Activated naive CD4-positive, alpha-beta T cell treated with anti-CD3 and anti-CD28 coated beads, Interleukin-2, amount 10 ng/mL, durations not matched to agents 7 days and 5 days (primary cell): Measurements from ENCODE around the gene DNAH14.
"Not testable (repeated sequence)": the region's sequence is repeated elsewhere in the genome, so short reads cannot be mapped to it uniquely, and the experiment has no call there.

Experiments
- CTCF ChIA-PET: fragments of 350-600 bp; sonication (Branson Sonifier 250); formaldehyde crosslinking; loops from one replicate; lab custom pipeline; 2021; ENCODE audit warnings: antibody characterized with exemption; lab: Charles Lee
- DNase-seq: peaks from one replicate; pipeline ENCODE4 v3.0.0-alpha.2; 2020
- H3K27ac Mint-ChIP-seq: one replicate; pipeline ENCODE4 v1.8.0; 2021; ENCODE audit warnings: mild to moderate bottlenecking, moderate library complexity, mixed read lengths
- H3K27me3 Mint-ChIP-seq: one replicate; pipeline ENCODE4 v1.8.0; 2021; ENCODE audit warnings: mild to moderate bottlenecking, mixed read lengths
- H3K36me3 Mint-ChIP-seq: one replicate; pipeline ENCODE4 v1.8.0; 2021; ENCODE audit warnings: mixed read lengths
- H3K4me1 Mint-ChIP-seq: one replicate; pipeline ENCODE4 v1.8.0; 2021; ENCODE audit warnings: mixed read lengths
- H3K4me3 Mint-ChIP-seq: one replicate; pipeline ENCODE4 v1.8.0; 2021; ENCODE audit warnings: mild to moderate bottlenecking, moderate library complexity, mixed read lengths
- H3K9me3 Mint-ChIP-seq: one replicate; pipeline ENCODE4 v1.8.0; 2021; ENCODE audit warnings: mixed read lengths

Gene DNAH14

GRCh38 chr1:225182716-225183115 lies 253.2 kb downstream of the DNAH14 start:
- H3K9me3 Mint-ChIP-seq, result peaks cover 16% of the 10 kb centered on the region

DNA sequence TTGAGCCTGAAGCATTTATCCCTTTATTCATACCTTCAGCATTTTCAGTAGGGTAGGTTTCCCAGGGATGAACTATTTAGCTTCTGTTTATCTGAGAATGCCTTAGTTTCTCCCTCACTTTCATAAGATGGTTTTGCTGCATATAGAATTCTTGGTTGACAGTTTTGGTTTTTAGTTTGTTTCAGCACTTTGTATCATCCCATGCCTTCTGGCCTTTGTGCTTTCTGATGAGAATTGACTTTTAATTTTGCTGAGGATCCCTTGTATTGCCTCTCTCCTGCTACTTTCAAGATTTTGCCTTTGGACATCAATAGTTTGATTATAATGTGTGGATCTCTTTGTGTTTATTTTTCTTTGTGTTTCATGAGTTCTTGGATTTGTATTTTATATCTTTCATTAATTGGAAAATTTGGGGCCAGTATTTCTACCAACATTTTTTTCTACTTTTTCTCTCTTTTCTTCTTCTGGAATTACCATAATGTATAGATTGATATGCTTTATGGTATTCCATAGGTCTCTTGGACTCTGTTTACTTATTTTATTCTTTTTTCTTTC lies 261.8 kb downstream of the DNAH14 start:
- H3K27ac Mint-ChIP-seq, result no peak overlapping the region
- peaks cover 9% of the 10 kb centered on the region for H3K9me3 Mint-ChIP-seq
- CTCF ChIA-PET, result no interaction called here
- no peak overlapping the region for H3K4me3 Mint-ChIP-seq
- no peaks in the 10 kb centered on the region for H3K4me1 Mint-ChIP-seq
- no peaks in the 10 kb centered on the region for H3K27me3 Mint-ChIP-seq
- DNase-seq, result no peak
- no peaks in the 10 kb centered on the region for H3K36me3 Mint-ChIP-seq

More at GRCh38 chr1:225182716-225183115, 253.2 kb downstream of the DNAH14 start:
- Mint-ChIP-seq H3K36me3 (no peaks in the 10 kb centered on the region), H3K27me3 (no peaks in the 10 kb centered on the region), H3K4me3 (no peak overlapping the region), H3K27ac (no peak overlapping the region), H3K4me1 (peaks cover 6% of the 10 kb centered on the region)
- CTCF ChIA-PET, result no interaction called here
- DNase-seq, result no peak

- no peak for DNase-seq
- Mint-ChIP-seq H3K36me3 (no peaks in the 10 kb centered on the region), H3K4me1 (no peaks in the 10 kb centered on the region), H3K27ac (no peak overlapping the region), H3K9me3 (no peaks in the 10 kb centered on the region), H3K4me3 (no peak overlapping the region), H3K27me3 (no peaks in the 10 kb centered on the region)
- CTCF ChIA-PET, result no interaction called here
Observed at GRCh38 chr1:225201447-225201846, 272.0 kb downstream of the DNAH14 start.

DNA sequence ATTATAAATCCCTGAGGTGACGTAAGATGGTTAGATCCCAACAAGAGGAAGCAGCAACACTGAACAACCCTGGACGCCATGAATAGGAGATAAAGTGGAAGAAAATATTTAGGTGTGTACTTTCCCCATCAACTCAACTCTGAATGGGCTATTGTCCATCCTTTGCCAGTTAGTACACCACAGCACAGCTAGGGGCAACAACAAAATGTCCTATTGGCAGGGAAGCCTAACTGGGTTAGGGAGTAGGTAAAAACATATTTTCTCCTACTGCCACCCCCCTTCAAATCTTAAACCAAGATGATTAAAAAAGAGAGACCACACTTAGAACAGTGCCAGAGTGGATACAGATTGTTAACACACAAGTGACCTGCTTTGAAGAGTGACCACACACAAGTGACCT lies 278.3 kb downstream of the DNAH14 start:
- no peaks in the 10 kb centered on the region for H3K36me3 Mint-ChIP-seq
- no peak overlapping the region for H3K4me3 Mint-ChIP-seq
- no peak for DNase-seq
- H3K27ac Mint-ChIP-seq, result no peak overlapping the region
- no peaks in the 10 kb centered on the region for H3K4me1 Mint-ChIP-seq
- no peaks in the 10 kb centered on the region for H3K27me3 Mint-ChIP-seq
- CTCF ChIA-PET, result no interaction called here
- H3K9me3 Mint-ChIP-seq, result peaks cover 3% of the 10 kb centered on the region

GRCh38 chr1:225209153-225209552 lies 279.7 kb downstream of the DNAH14 start:
- no peaks in the 10 kb centered on the region for H3K36me3 Mint-ChIP-seq
- H3K4me3 Mint-ChIP-seq, result no peak overlapping the region
- H3K4me1 Mint-ChIP-seq, result no peaks in the 10 kb centered on the region
- CTCF ChIA-PET, result no interaction called here
- H3K27ac Mint-ChIP-seq, result no peak overlapping the region
- H3K27me3 Mint-ChIP-seq, result no peaks in the 10 kb centered on the region
- peaks cover 5% of the 10 kb centered on the region for H3K9me3 Mint-ChIP-seq
- no peak for DNase-seq

DNA sequence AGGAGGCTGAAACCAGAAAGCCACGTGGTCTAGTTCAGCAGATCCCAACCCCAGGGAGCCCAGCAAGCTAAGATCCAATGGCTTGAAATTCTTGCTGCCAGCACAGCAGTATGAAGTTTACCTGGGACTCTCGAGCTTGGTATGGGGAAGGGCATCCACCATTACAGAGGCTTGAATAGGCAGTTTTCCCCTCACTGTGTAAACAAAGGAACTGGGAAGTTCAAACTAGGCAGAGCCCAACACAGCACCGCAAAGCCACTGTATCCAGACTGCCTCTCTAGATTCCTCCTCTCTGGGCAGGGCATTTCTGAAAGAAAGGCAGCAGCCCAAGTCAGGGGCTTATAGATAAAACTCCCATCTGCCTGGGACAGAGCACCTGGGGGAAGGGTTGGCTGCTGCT lies 280.7 kb downstream of the DNAH14 start:
- H3K9me3 Mint-ChIP-seq, H3K27ac Mint-ChIP-seq, H3K36me3 Mint-ChIP-seq, H3K4me3 Mint-ChIP-seq, H3K4me1 Mint-ChIP-seq, H3K27me3 Mint-ChIP-seq, DNase-seq, CTCF ChIA-PET: not testable (repeated sequence)

GRCh38 chr1:225211694-225212442 lies 282.4 kb downstream of the DNAH14 start:
- H3K4me3 Mint-ChIP-seq, H3K27ac Mint-ChIP-seq, CTCF ChIA-PET, H3K4me1 Mint-ChIP-seq, H3K27me3 Mint-ChIP-seq, H3K36me3 Mint-ChIP-seq, H3K9me3 Mint-ChIP-seq, DNase-seq: not testable (repeated sequence)

DNA sequence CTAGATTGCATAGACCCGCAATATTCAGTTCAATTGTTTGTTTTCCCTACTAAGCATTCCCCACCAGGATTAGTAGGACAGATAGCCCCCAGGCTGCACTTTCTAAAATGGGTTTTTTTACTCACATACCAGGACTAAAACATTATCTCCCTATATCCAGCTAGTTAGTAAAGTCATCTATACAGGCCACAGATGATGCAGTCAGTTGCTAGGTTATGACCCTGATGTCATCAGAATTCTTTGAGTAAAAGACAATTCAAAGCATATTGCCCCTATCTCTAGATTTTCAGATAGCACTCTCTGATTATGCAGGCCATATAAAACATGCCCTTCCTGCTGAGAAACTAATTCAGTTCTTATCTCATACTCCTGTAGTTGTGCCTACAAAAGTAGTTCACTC lies 294.8 kb downstream of the DNAH14 start:
- no peak for DNase-seq
- CTCF ChIA-PET, result no interaction called here
- H3K27ac Mint-ChIP-seq, result no peak overlapping the region
- no peaks in the 10 kb centered on the region for H3K9me3 Mint-ChIP-seq
- H3K4me3 Mint-ChIP-seq, result no peak overlapping the region
- H3K36me3 Mint-ChIP-seq, result no peaks in the 10 kb centered on the region
- no peaks in the 10 kb centered on the region for H3K4me1 Mint-ChIP-seq
- H3K27me3 Mint-ChIP-seq, result no peaks in the 10 kb centered on the region

DNA sequence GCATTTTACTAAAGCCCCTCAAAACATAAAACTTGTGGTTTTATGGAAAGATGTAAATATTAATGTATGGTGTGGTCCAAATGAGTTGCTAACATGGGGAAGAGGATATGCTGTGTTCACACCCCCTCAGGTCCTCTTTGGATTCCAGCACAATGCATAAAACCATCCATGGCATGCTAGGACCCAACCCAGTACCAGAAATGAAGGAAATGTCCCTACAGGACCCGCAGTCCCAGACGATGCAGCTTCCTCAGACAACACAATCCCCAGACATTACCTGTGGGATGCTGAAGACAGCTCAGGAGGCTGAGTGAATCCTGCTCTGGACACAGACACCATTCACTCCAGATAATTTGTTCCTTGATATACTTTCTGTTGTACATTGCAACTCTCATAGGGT lies 296.2 kb downstream of the DNAH14 start:
- CTCF ChIA-PET, result no interaction called here
- no peak overlapping the region for H3K4me3 Mint-ChIP-seq
- no peak overlapping the region for H3K27ac Mint-ChIP-seq
- H3K27me3 Mint-ChIP-seq, result no peaks in the 10 kb centered on the region
- no peaks in the 10 kb centered on the region for H3K36me3 Mint-ChIP-seq
- no peaks in the 10 kb centered on the region for H3K4me1 Mint-ChIP-seq
- no peak for DNase-seq
- H3K9me3 Mint-ChIP-seq, result no peaks in the 10 kb centered on the region

DNA sequence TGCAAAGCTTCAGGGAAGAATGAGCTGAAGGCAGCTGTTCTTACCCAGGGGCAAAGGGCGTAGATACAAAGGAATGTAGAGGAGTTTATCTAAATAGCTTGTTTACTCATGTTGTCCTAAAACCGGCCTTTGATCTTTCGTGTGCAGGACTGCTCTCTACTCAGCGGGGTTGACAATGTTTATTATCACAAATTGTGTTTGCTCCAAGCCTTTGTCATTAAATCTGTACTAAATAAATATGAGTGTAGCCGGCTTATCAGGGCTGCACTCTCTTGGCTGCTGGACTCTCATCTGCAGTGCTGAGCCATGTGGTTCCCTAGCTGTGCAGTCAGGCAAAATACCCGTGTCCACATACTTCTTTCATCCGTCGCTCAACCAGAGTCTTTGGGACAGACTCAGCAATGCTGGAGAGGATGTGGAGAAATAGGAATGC lies 299.4 kb downstream of the DNAH14 start:
- no peaks in the 10 kb centered on the region for H3K9me3 Mint-ChIP-seq
- no peaks in the 10 kb centered on the region for H3K4me1 Mint-ChIP-seq
- CTCF ChIA-PET, result no interaction called here
- no peaks in the 10 kb centered on the region for H3K36me3 Mint-ChIP-seq
- DNase-seq, result no peak
- no peaks in the 10 kb centered on the region for H3K27me3 Mint-ChIP-seq
- H3K27ac Mint-ChIP-seq, result no peak overlapping the region
- no peak overlapping the region for H3K4me3 Mint-ChIP-seq

DNA sequence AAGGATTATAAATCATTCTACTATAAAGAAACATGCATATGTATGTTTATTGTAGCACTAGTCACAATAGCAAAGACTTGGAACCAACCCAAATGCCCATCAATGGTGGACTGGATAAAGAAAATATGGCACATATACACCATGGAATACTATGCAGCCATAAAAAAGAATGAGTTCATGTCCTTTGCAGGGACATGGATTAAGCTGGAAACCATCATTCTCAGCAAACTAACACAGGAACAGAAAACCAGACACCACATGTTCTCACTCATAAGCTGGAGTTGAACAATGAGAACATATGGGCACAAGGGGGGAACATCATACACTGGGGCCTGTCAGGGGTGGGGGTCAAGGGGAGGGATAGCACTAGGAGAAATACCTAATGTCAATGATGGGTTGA lies 300.0 kb downstream of the DNAH14 start:
- H3K9me3 Mint-ChIP-seq, H3K4me3 Mint-ChIP-seq, H3K36me3 Mint-ChIP-seq, H3K4me1 Mint-ChIP-seq, H3K27me3 Mint-ChIP-seq, DNase-seq, CTCF ChIA-PET, H3K27ac Mint-ChIP-seq: not testable (repeated sequence)

DNA sequence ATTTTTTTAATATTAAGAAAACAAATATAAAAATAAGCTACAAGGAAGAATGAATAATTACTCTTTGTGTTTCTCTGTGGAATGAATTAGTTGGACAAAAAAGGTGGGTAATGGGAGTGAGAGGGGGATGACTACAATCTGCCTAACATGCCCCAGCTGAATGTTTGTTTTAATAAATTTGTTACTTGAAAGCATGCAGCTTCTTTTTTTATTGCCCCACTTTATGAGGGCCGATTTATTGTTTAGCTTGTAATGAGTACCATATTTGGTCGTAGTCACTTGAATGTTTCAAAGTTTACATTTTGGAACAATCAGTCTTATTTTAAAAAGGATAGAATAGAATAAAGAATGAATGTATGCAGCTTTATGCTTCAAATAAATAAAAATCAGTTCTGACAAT lies 301.0 kb downstream of the DNAH14 start:
- H3K27me3 Mint-ChIP-seq, result no peaks in the 10 kb centered on the region
- no peak overlapping the region for H3K27ac Mint-ChIP-seq
- no peak overlapping the region for H3K4me3 Mint-ChIP-seq

GRCh38 chr1:225232930-225233329 lies 303.5 kb downstream of the DNAH14 start:
- H3K4me3 Mint-ChIP-seq, H3K27ac Mint-ChIP-seq, H3K4me1 Mint-ChIP-seq, H3K9me3 Mint-ChIP-seq, H3K27me3 Mint-ChIP-seq, DNase-seq, CTCF ChIA-PET, H3K36me3 Mint-ChIP-seq: not testable (repeated sequence)

More for the DNA sequence above, 301.0 kb downstream of the DNAH14 start:
- DNase-seq, result no peak
- CTCF ChIA-PET, result interaction anchor here (0.6 kb wide), 1 partner anchor 367 kb away, joined by 3 read pairs; no protein-coding TSS in a partner anchor
- Mint-ChIP-seq H3K4me1 (no peaks in the 10 kb centered on the region), H3K9me3 (no peaks in the 10 kb centered on the region), H3K36me3 (no peaks in the 10 kb centered on the region)

GRCh38 chr1:225242611-225243010 lies 313.1 kb downstream of the DNAH14 start:
- Mint-ChIP-seq H3K4me1 (no peaks in the 10 kb centered on the region), H3K9me3 (no peaks in the 10 kb centered on the region), H3K27me3 (peaks cover 4% of the 10 kb centered on the region), H3K27ac (no peak overlapping the region), H3K4me3 (no peak overlapping the region), H3K36me3 (no peaks in the 10 kb centered on the region)
- CTCF ChIA-PET, result no interaction called here
- DNase-seq, result no peak

DNA sequence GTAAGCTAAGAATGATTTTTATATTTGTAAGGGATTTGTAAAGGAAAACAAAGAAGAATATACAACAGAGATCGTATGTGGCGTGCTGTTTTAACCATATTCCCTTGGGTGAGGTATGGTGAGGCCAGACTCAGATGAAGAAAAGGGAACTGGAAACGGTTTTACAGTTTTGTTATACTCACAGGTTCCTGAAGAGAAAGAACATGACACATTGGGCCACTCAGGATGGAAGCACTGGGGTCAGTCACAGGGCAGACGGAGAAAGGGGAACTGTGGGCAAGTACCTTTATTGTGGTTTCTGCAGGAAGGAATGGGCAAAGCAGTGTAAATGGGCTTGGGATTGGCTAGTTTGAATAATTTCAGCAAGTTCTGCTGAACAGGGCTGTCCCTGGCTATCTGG lies 321.0 kb downstream of the DNAH14 start:
- no peak for DNase-seq
- CTCF ChIA-PET, result no interaction called here
- no peak overlapping the region for H3K27ac Mint-ChIP-seq

More for the DNA sequence above, 321.0 kb downstream of the DNAH14 start:
- Mint-ChIP-seq H3K4me1 (no peaks in the 10 kb centered on the region), H3K36me3 (no peaks in the 10 kb centered on the region), H3K4me3 (no peak overlapping the region), H3K27me3 (peaks cover 4% of the 10 kb centered on the region), H3K9me3 (no peaks in the 10 kb centered on the region)
